Measurements from ENCODE around the gene WNT2B. TPM values are rescaled to one million over a fixed set of nuclear protein-coding genes. Genes with fewer than 3 reads are reported as not detected.

The WNT2B gene
- total and polyA plus RNA-seq, 2 donors (not counting 1 experiment from before 2014, with no cell fraction given): 0.54 to 5.2 TPM

- Mint-ChIP-seq H3K27ac (no peak overlapping the region), H3K4me1 (peaks cover 50% of the 10 kb centered on the region), H3K9me3 (ENCODE audit: insufficient read depth) (no peaks in the 10 kb centered on the region), H3K4me3 (peak overlapping the region; percentile 31), H3K27me3 (peaks cover 63% of the 10 kb centered on the region)
- Histone ChIP-seq H4K20me1 (ENCODE audit: control insufficient read depth, insufficient read depth, low read length, poor library complexity, severe bottlenecking) (no peaks in the 10 kb centered on the region), H3K9me3 (ENCODE audit: control extremely low read depth in 1 of 3, control insufficient read depth in 2 of 3, insufficient read depth in 1 of 3, low read length in 2 of 3) (peaks cover 0 to 4% (median 0%) of the 10 kb centered on the region in 3 donors), H3K27ac (ENCODE audit: low read length in 2 of 2) (no peak overlapping the region), H3K4me3 (ENCODE audit: control extremely low read depth in 1 of 5, extremely low read depth in 1 of 5, insufficient read depth in 1 of 5, low read depth in 2 of 5, low read length in 4 of 5) (no peak overlapping the region), H3K27me3 (replicated peaks in 1 of 4; ENCODE audit: control extremely low read depth in 1 of 4, control insufficient read depth in 3 of 4, insufficient read depth in 4 of 4, low read length in 3 of 4) (peaks cover 0 to 73% (median 35%) of the 10 kb centered on the region in 4 experiments), H2AFZ (ENCODE audit: insufficient read depth, low read depth, low read length, poor library complexity, severe bottlenecking) (peak overlapping the region; percentile 84), H3K79me2 (ENCODE audit: control insufficient read depth, insufficient read depth, low read length) (no peaks in the 10 kb centered on the region), H3K4me2 (replicated peaks; ENCODE audit: low read depth, low read length, poor library complexity, severe bottlenecking) (no peak overlapping the region), H3K4me1 (ENCODE audit: control insufficient read depth in 2 of 2, insufficient read depth in 2 of 2, low read length in 2 of 2) (peaks cover 43 to 51% of the 10 kb centered on the region in 2 donors), H3K36me3 (replicated peaks in 1 of 2; ENCODE audit: control extremely low read depth in 1 of 2, control insufficient read depth in 1 of 2, extremely low read depth in 1 of 2, insufficient read depth in 2 of 2, low read length in 1 of 2) (no peaks in the 10 kb centered on the region), H3K9ac (ENCODE audit: low read length) (no peak overlapping the region)
- DNase-seq (no peak), ATAC-seq (ENCODE audit: low read depth) (no peak)
- WGBS (ENCODE audit: insufficient coverage): 67% methylated on average over 1 of the region's 2 CpGs
- intact Hi-C loops (cut with micrococcal nuclease): loop anchor here (10.0 kb wide), 1 partner anchor 172 kb away; the partner anchor contains the start of gene MOV10
- TF ChIP-seq EZH2 (IDR thresholded peaks at IDR 0.05; ENCODE audit: borderline replicate concordance, insufficient read depth, low read depth, low read length, poor library complexity, severe bottlenecking): no peak
- TF ChIP-seq, protein P1, sequence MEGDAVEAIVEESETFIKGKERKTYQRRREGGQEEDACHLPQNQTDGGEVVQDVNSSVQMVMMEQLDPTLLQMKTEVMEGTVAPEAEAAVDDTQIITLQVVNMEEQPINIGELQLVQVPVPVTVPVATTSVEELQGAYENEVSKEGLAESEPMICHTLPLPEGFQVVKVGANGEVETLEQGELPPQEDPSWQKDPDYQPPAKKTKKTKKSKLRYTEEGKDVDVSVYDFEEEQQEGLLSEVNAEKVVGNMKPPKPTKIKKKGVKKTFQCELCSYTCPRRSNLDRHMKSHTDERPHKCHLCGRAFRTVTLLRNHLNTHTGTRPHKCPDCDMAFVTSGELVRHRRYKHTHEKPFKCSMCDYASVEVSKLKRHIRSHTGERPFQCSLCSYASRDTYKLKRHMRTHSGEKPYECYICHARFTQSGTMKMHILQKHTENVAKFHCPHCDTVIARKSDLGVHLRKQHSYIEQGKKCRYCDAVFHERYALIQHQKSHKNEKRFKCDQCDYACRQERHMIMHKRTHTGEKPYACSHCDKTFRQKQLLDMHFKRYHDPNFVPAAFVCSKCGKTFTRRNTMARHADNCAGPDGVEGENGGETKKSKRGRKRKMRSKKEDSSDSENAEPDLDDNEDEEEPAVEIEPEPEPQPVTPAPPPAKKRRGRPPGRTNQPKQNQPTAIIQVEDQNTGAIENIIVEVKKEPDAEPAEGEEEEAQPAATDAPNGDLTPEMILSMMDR (IDR thresholded peaks at IDR 0.05): no peak
- ChIA-PET CTCF (interaction anchor here (0.6 to 2.7 kb wide), 17 partner anchors 10 to 1449 kb away, joined by 3 to 33 read pairs (median 7); partner anchors contain the start of genes PPM1J and RHOC), POLR2A (no interaction called here)
These were observed 5.9 kb upstream of the WNT2B start for GRCh38 chr1:112502826-112503225.

DNA sequence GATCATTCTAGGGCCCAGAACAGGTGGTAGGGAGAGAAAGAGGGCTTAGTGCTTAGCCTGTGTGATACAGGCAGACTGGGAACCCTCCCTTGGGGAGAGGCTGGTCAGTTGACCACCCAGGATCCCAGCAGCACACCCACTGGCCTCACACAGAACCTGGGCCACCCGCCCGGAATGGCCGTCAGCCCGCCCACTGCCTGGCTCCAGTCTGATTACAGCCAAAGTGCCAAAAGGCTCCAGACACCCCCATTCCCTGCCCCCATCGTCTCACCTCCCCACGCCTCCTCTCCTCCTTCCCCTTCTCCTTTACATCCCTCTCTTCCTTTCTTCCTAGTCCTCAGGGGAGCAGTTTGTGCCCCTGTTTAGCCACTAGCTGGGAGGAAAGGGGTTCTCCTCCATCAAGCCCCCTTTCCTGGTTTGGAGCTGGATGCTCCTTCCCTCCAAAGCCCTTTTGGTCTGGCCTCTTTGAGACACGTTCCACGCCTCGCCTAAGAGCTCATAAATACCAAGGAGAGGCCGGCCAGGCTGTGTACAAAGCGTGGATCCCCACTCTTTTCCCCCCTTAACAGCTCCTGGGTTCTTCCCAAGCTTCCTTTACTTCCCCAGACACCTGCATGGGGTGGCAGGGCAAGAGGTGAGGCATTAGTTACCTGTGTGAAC lies 4.6 kb upstream of the WNT2B start:
- Histone ChIP-seq H3K4me1 (ENCODE audit: control insufficient read depth in 2 of 2, insufficient read depth in 2 of 2, low read length in 2 of 2) (peaks cover 51 to 62% of the 10 kb centered on the region in 2 donors), H3K27ac (ENCODE audit: low read length in 2 of 2) (no peak overlapping the region), H3K79me2 (ENCODE audit: control insufficient read depth, insufficient read depth, low read length) (no peaks in the 10 kb centered on the region), H3K4me2 (replicated peaks; ENCODE audit: low read depth, low read length, poor library complexity, severe bottlenecking) (no peak overlapping the region), H3K36me3 (replicated peaks in 1 of 2; ENCODE audit: control extremely low read depth in 1 of 2, control insufficient read depth in 1 of 2, extremely low read depth in 1 of 2, insufficient read depth in 2 of 2, low read length in 1 of 2) (no peaks in the 10 kb centered on the region), H3K9ac (ENCODE audit: low read length) (no peak overlapping the region), H2AFZ (ENCODE audit: insufficient read depth, low read depth, low read length, poor library complexity, severe bottlenecking) (no peak overlapping the region), H3K9me3 (ENCODE audit: control extremely low read depth in 1 of 3, control insufficient read depth in 2 of 3, insufficient read depth in 1 of 3, low read length in 2 of 3) (peaks cover 0 to 10% (median 0%) of the 10 kb centered on the region in 3 donors), H3K27me3 (replicated peaks in 1 of 4; ENCODE audit: control extremely low read depth in 1 of 4, control insufficient read depth in 3 of 4, insufficient read depth in 4 of 4, low read length in 3 of 4) (peaks cover 0 to 78% (median 39%) of the 10 kb centered on the region in 4 experiments), H4K20me1 (ENCODE audit: control insufficient read depth, insufficient read depth, low read length, poor library complexity, severe bottlenecking) (no peaks in the 10 kb centered on the region), H3K4me3 (ENCODE audit: control extremely low read depth in 1 of 5, extremely low read depth in 1 of 5, insufficient read depth in 1 of 5, low read depth in 2 of 5, low read length in 4 of 5) (no peak overlapping the region)
- TF ChIP-seq, protein P1 (IDR thresholded peaks at IDR 0.05): no peak
- no peak for TF ChIP-seq EZH2 (IDR thresholded peaks at IDR 0.05; ENCODE audit: borderline replicate concordance, insufficient read depth, low read depth, low read length, poor library complexity, severe bottlenecking)
- ATAC-seq (ENCODE audit: low read depth) (no peak), DNase-seq (no peak)
- Mint-ChIP-seq H3K27ac (no peak overlapping the region), H3K27me3 (peaks cover 52% of the 10 kb centered on the region), H3K4me3 (no peak overlapping the region), H3K9me3 (ENCODE audit: insufficient read depth) (no peaks in the 10 kb centered on the region), H3K4me1 (peaks cover 53% of the 10 kb centered on the region)
- 97% methylated on average over 5 of the region's 11 CpGs for WGBS (ENCODE audit: insufficient coverage)
- ChIA-PET POLR2A (no interaction called here), CTCF (interaction anchor here (1.7 to 2.1 kb wide), 2 partner anchors 113 to 204 kb away, joined by 7 to 10 read pairs; no protein-coding TSS in a partner anchor)
- intact Hi-C loops (cut with micrococcal nuclease): loop anchor here (10.0 kb wide), 1 partner anchor 171 kb away; the partner anchor contains the start of gene MOV10
